OCI-LY1 (cell line): ENCODE data around the gene GFRA3.

ENCODE experiments used
- H2AFZ ChIP-seq: fragments of 200-600 bp; sonication (generic), shearing (Covaris generic); 2 replicates; pipeline ENCODE4 v1.6.0; 2014; ENCODE audit warnings: antibody characterized with exemption, mild to moderate bottlenecking, low read length
- H3F3A ChIP-seq: fragments of 200-600 bp; sonication (generic), shearing (Covaris generic); 2 replicates; pipeline ENCODE4 v1.6.0; 2014; ENCODE audit warnings: mild to moderate bottlenecking, antibody characterized with exemption, low read length, moderate library complexity; ENCODE audit not compliant: insufficient read depth
- H3K27ac ChIP-seq: fragments of 200-600 bp; sonication (generic); 2 replicates; pipeline ENCODE4 v1.5.1; 2014; ENCODE audit warnings: low read length, mixed run types, mild to moderate bottlenecking, low read depth; ENCODE audit not compliant: poor library complexity, severe bottlenecking
- H3K27me3 ChIP-seq: fragments of 200-600 bp; sonication (generic); 2 replicates; pipeline ENCODE4 v1.6.0; 2014; ENCODE audit warnings: antibody characterized with exemption, mild to moderate bottlenecking, low read length, moderate library complexity; ENCODE audit not compliant: insufficient read depth
- H3K36me3 ChIP-seq: fragments of 200-600 bp; sonication (generic); 2 replicates; pipeline ENCODE4 v1.6.1; 2014; ENCODE audit warnings: mild to moderate bottlenecking, antibody characterized with exemption, low read length, moderate library complexity, mixed read lengths; ENCODE audit not compliant: insufficient read depth
- H3K4me1 ChIP-seq: fragments of 200-600 bp; sonication (generic); 2 replicates; pipeline ENCODE4 v1.5.1; 2014; ENCODE audit warnings: mild to moderate bottlenecking, low read length, moderate library complexity; ENCODE audit not compliant: insufficient read depth, severe bottlenecking
- H3K4me2 ChIP-seq: fragments of 200-600 bp; sonication (generic), shearing (Covaris generic); 2 replicates; pipeline ENCODE4 v1.6.1; 2014; ENCODE audit warnings: low read length
- H3K4me3 ChIP-seq: fragments of 200-600 bp; sonication (generic); 2 replicates; pipeline ENCODE4 v1.5.1; 2014; ENCODE audit warnings: low read length, low read depth, mild to moderate bottlenecking, mixed read lengths; ENCODE audit not compliant: poor library complexity, severe bottlenecking
- H3K79me2 ChIP-seq: fragments of 200-600 bp; shearing (Covaris generic); 2 replicates; pipeline ENCODE4 v1.6.1; 2016; ENCODE audit warnings: mixed run types, low read length, mixed read lengths; ENCODE audit not compliant: insufficient read depth
- H3K9ac ChIP-seq: fragments of 200-600 bp; sonication (generic), shearing (Covaris generic); 2 replicates; pipeline ENCODE4 v1.6.1; 2014; ENCODE audit warnings: mild to moderate bottlenecking, low read length, mixed read lengths
- H3K9me2 ChIP-seq: fragments of 200-600 bp; sonication (generic), shearing (Covaris generic); 2 replicates; pipeline ENCODE4 v1.6.1; 2014; ENCODE audit warnings: low read depth, mild to moderate bottlenecking, low read length, mixed read lengths
- H3K9me3 ChIP-seq: fragments of 200-600 bp; shearing (Covaris generic); 2 replicates; pipeline ENCODE4 v1.6.1; 2014; ENCODE audit warnings: low read length, mixed read lengths
- H4K20me1 ChIP-seq: fragments of 200-600 bp; sonication (generic), shearing (Covaris generic); 2 replicates; pipeline ENCODE4 v1.6.0; 2016; ENCODE audit warnings: mild to moderate bottlenecking, low read length; ENCODE audit not compliant: insufficient read depth
- CTCF ChIP-seq: fragments of 200-600 bp; sonication (generic), shearing (Covaris generic); IDR thresholded peaks from 2 replicates; pipeline ENCODE4 v1.5.1; 2017; ENCODE audit warnings: mild to moderate bottlenecking, antibody characterized with exemption, low read length, moderate library complexity, mixed read lengths
- EZH2 ChIP-seq: fragments of 200-600 bp; sonication (generic), shearing (Covaris generic); IDR thresholded peaks from 2 replicates; pipeline ENCODE4 v1.8.0; 2017; ENCODE audit warnings: borderline replicate concordance, mixed run types, mild to moderate bottlenecking, antibody characterized with exemption, low read length, moderate library complexity, mixed read lengths

Gene GFRA3

GRCh38 chr5:138280915-138281314 is 6.5 kb upstream of the GFRA3 start:
- no peaks in the 10 kb centered on the region for H3K27me3 ChIP-seq
- peaks cover 26% of the 10 kb centered on the region for H3K36me3 ChIP-seq
- no peak overlapping the region for H3K9ac ChIP-seq
- no peak overlapping the region for H3K27ac ChIP-seq
- H3K79me2 ChIP-seq: no peaks in the 10 kb centered on the region
- no peaks in the 10 kb centered on the region for H3K9me3 ChIP-seq
- no peaks in the 10 kb centered on the region for H3K4me1 ChIP-seq
- H3K4me2 ChIP-seq: no peak overlapping the region
- TF ChIP-seq EZH2: no peak
- TF ChIP-seq CTCF: no peak
- no peaks in the 10 kb centered on the region for H4K20me1 ChIP-seq
- no peaks in the 10 kb centered on the region for H3K9me2 ChIP-seq
- no peaks in the 10 kb centered on the region for H3F3A ChIP-seq
- H2AFZ ChIP-seq: no peak overlapping the region
- no peak overlapping the region for H3K4me3 ChIP-seq

- H3K9ac ChIP-seq: no peak overlapping the region
- H3K4me2 ChIP-seq: no peak overlapping the region
- TF ChIP-seq EZH2: no peak
- TF ChIP-seq CTCF: no peak
- H4K20me1 ChIP-seq: no peaks in the 10 kb centered on the region
- H3K4me3 ChIP-seq: no peak overlapping the region
- no peaks in the 10 kb centered on the region for H3K9me3 ChIP-seq
- H3K79me2 ChIP-seq: no peaks in the 10 kb centered on the region
- H2AFZ ChIP-seq: no peak overlapping the region
- H3K27me3 ChIP-seq: no peaks in the 10 kb centered on the region
- H3K9me2 ChIP-seq: no peaks in the 10 kb centered on the region
- no peak overlapping the region for H3K27ac ChIP-seq
- peaks cover 8% of the 10 kb centered on the region for H3K4me1 ChIP-seq
- H3K36me3 ChIP-seq: no peaks in the 10 kb centered on the region
- H3F3A ChIP-seq: no peaks in the 10 kb centered on the region
Measured at GRCh38 chr5:138276402-138277054, 2.1 kb upstream of the GFRA3 start.

- peaks cover 8% of the 10 kb centered on the region for H3K4me1 ChIP-seq
- no peak overlapping the region for H3K4me2 ChIP-seq
- H3K4me3 ChIP-seq: no peak overlapping the region
- no peak overlapping the region for H2AFZ ChIP-seq
- no peaks in the 10 kb centered on the region for H3K36me3 ChIP-seq
- no peak overlapping the region for H3K9ac ChIP-seq
- no peaks in the 10 kb centered on the region for H3F3A ChIP-seq
- H4K20me1 ChIP-seq: no peaks in the 10 kb centered on the region
- H3K27me3 ChIP-seq: no peaks in the 10 kb centered on the region
- TF ChIP-seq EZH2 (no peak), CTCF (no peak)
- H3K9me2 ChIP-seq: no peaks in the 10 kb centered on the region
- no peak overlapping the region for H3K27ac ChIP-seq
- H3K79me2 ChIP-seq: no peaks in the 10 kb centered on the region
- no peaks in the 10 kb centered on the region for H3K9me3 ChIP-seq
Measured at GRCh38 chr5:138275895-138276294, 1.5 kb upstream of the GFRA3 start.
